ENCODE results near the gene C17orf113.
A peak's percentile ranks its signal among the peaks of the same experiment; 100 is the strongest.

The C17orf113 gene

GRCh38 chr17:42050393-42051012 lies at the start of gene C17orf113:
TSS of gene C17orf113 (minus strand) at chr17:42050601. CDS start at chr17:42043376, 7,225 bp downstream.
- H3K4me3 ChIP-seq (ENCODE audit: low read depth, low read length): peak within 1 kb of the TSS; percentile 49
- TF ChIP-seq CTCF (conservative IDR thresholded peaks at IDR 0.05; ENCODE audit: low read depth, low read length): peak; percentile 30
- DNase-seq (ENCODE audit: low read depth): peak; percentile 22

GRCh38 chr17:42098730-42099399 lies 48.5 kb upstream of the C17orf113 start:
- no peak for TF ChIP-seq CTCF (conservative IDR thresholded peaks at IDR 0.05; ENCODE audit: low read depth, low read length)
- no peak overlapping the region for H3K4me3 ChIP-seq (ENCODE audit: low read depth, low read length)
- DNase-seq (ENCODE audit: low read depth): no peak

GRCh38 chr17:42097691-42098631 lies 47.6 kb upstream of the C17orf113 start, which contains the start of gene ZNF385C:
TSS of gene ZNF385C (minus strand) at chr17:42098473. CDS start at chr17:42063056, 35,417 bp downstream.
- H3K4me3 ChIP-seq (ENCODE audit: low read depth, low read length): no peak within 1 kb of the TSS
- TF ChIP-seq CTCF (conservative IDR thresholded peaks at IDR 0.05; ENCODE audit: low read depth, low read length): no peak
- DNase-seq (ENCODE audit: low read depth): no peak

GRCh38 chr17:42096360-42097111 lies 46.1 kb upstream of the C17orf113 start:
- H3K4me3 ChIP-seq (ENCODE audit: low read depth, low read length): no peak overlapping the region
- TF ChIP-seq CTCF (conservative IDR thresholded peaks at IDR 0.05; ENCODE audit: low read depth, low read length): no peak

GRCh38 chr17:42094375-42095069 lies 44.1 kb upstream of the C17orf113 start:
- no peak for DNase-seq (ENCODE audit: low read depth)
- TF ChIP-seq CTCF (conservative IDR thresholded peaks at IDR 0.05; ENCODE audit: low read depth, low read length): no peak
- H3K4me3 ChIP-seq (ENCODE audit: low read depth, low read length): no peak overlapping the region

More at GRCh38 chr17:42096360-42097111, 46.1 kb upstream of the C17orf113 start:
- DNase-seq (ENCODE audit: low read depth): no peak

- DNase-seq (ENCODE audit: low read depth): no peak
- H3K4me3 ChIP-seq (ENCODE audit: low read depth, low read length): no peak overlapping the region
- TF ChIP-seq CTCF (conservative IDR thresholded peaks at IDR 0.05; ENCODE audit: low read depth, low read length): no peak
Measured at GRCh38 chr17:42092939-42093338, 42.5 kb upstream of the C17orf113 start.
